Measurements from ENCODE around the gene C19orf25.

The C19orf25 gene

GRCh38 chr19:1461862-1462261, 17.2 kb downstream of the C19orf25 start:
- TF ChIP-seq CTCF (conservative IDR thresholded peaks at IDR 0.05; ENCODE audit: control insufficient read depth, insufficient read depth, low read depth, low read length), result no peak
- no peak overlapping the region for H3K4me3 ChIP-seq (ENCODE audit: control insufficient read depth, low read depth, low read length)
- no peak for DNase-seq (ENCODE audit: low read depth)

- H3K4me3 ChIP-seq (ENCODE audit: control insufficient read depth, low read depth, low read length), result no peak overlapping the region
- DNase-seq (ENCODE audit: low read depth), result no peak
- no peak for TF ChIP-seq CTCF (conservative IDR thresholded peaks at IDR 0.05; ENCODE audit: control insufficient read depth, insufficient read depth, low read depth, low read length)
Measured at GRCh38 chr19:1460033-1460995, 18.7 kb downstream of the C19orf25 start.

- DNase-seq (ENCODE audit: low read depth), result no peak
- H3K4me3 ChIP-seq (ENCODE audit: control insufficient read depth, low read depth, low read length), result no peak overlapping the region
- no peak for TF ChIP-seq CTCF (conservative IDR thresholded peaks at IDR 0.05; ENCODE audit: control insufficient read depth, insufficient read depth, low read depth, low read length)
Measured at GRCh38 chr19:1459479-1459878, 19.5 kb downstream of the C19orf25 start.

GRCh38 chr19:1457892-1458291, 21.1 kb downstream of the C19orf25 start:
- no peak for DNase-seq (ENCODE audit: low read depth)
- no peak overlapping the region for H3K4me3 ChIP-seq (ENCODE audit: control insufficient read depth, low read depth, low read length)
- no peak for TF ChIP-seq CTCF (conservative IDR thresholded peaks at IDR 0.05; ENCODE audit: control insufficient read depth, insufficient read depth, low read depth, low read length)

- no peak for TF ChIP-seq CTCF (conservative IDR thresholded peaks at IDR 0.05; ENCODE audit: control insufficient read depth, insufficient read depth, low read depth, low read length)
- DNase-seq (ENCODE audit: low read depth), result no peak
- no peak overlapping the region for H3K4me3 ChIP-seq (ENCODE audit: control insufficient read depth, low read depth, low read length)
Measured at GRCh38 chr19:1457031-1457739, 21.8 kb downstream of the C19orf25 start.

- no peak overlapping the region for H3K4me3 ChIP-seq (ENCODE audit: control insufficient read depth, low read depth, low read length)
- TF ChIP-seq CTCF (conservative IDR thresholded peaks at IDR 0.05; ENCODE audit: control insufficient read depth, insufficient read depth, low read depth, low read length), result no peak
- DNase-seq (ENCODE audit: low read depth), result no peak
Measured at GRCh38 chr19:1456121-1456900, 22.7 kb downstream of the C19orf25 start.
